DND-41 (cell line): ENCODE results near the gene PLBD1.

Source experiments
- ATAC-seq: fragments of 200-7000 bp; cut with Tn5 transposase; 3 replicates; pipeline ENCODE4 v1.9.1; 2021; ENCODE audit warnings: low read depth; ENCODE audit not compliant: insufficient read depth
- DNase-seq: peaks from one replicate; pipeline ENCODE4 v3.0.0-alpha.2; 2020
- H2AFZ ChIP-seq: 2 replicates; pipeline ENCODE4 v1.6.0; 2012; ENCODE audit warnings: low read depth, low read length
- H3K27ac ChIP-seq: 2 replicates; pipeline ENCODE4 v1.5.1; 2012; ENCODE audit warnings: low read length, inconsistent platforms
- H3K27me3 ChIP-seq: fragments of 200-600 bp; sonication (generic); 2 replicates; pipeline ENCODE4 v1.6.0; 2012; ENCODE audit warnings: low read length, mild to moderate bottlenecking, inconsistent platforms; ENCODE audit not compliant: insufficient read depth, poor library complexity
- H3K36me3 ChIP-seq: 2 replicates; pipeline ENCODE4 v1.5.1; 2012; ENCODE audit warnings: low read length, inconsistent platforms; ENCODE audit not compliant: insufficient read depth
- H3K4me1 ChIP-seq: 2 replicates; pipeline ENCODE4 v1.5.1; 2012; ENCODE audit warnings: mild to moderate bottlenecking, low read length; ENCODE audit not compliant: insufficient read depth
- H3K4me2 ChIP-seq: 2 replicates; pipeline ENCODE4 v1.6.0; 2012; ENCODE audit warnings: mild to moderate bottlenecking, moderate library complexity, low read length, inconsistent platforms; ENCODE audit not compliant: insufficient read depth
- H3K4me3 ChIP-seq, 2 experiments: fragments of 200-600 bp in 1 of 2; shearing (Covaris generic) in 1 of 2; 2 replicates each; pipeline ENCODE4 v1.5.1; 2012 to 2016; ENCODE audit warnings: inconsistent platforms in 2 of 2, low read length in 2 of 2, mild to moderate bottlenecking in 2 of 2, low read depth in 1 of 2, moderate library complexity in 1 of 2
- H3K79me2 ChIP-seq: 2 replicates; pipeline ENCODE4 v1.6.0; 2012; ENCODE audit warnings: low read length, inconsistent platforms; ENCODE audit not compliant: insufficient read depth
- H3K9ac ChIP-seq: 2 replicates; pipeline ENCODE4 v1.6.0; 2012; ENCODE audit warnings: low read depth, mild to moderate bottlenecking, inconsistent platforms, low read length, moderate library complexity
- H3K9me3 ChIP-seq: 2 replicates; pipeline ENCODE4 v1.5.1; 2012; ENCODE audit warnings: low read length, moderate library complexity, mild to moderate bottlenecking, inconsistent platforms; ENCODE audit not compliant: insufficient read depth, severe bottlenecking
- H4K20me1 ChIP-seq: 2 replicates; pipeline ENCODE4 v1.6.0; 2012; ENCODE audit warnings: low read length; ENCODE audit not compliant: insufficient read depth
- CTCF ChIP-seq: IDR thresholded peaks from 2 replicates; pipeline ENCODE4 v1.5.1; 2012; ENCODE audit warnings: borderline replicate concordance, low read length, moderate library complexity, mild to moderate bottlenecking; ENCODE audit not compliant: poor library complexity, severe bottlenecking; ENCODE audit errors: extremely low read depth
- EZH2 ChIP-seq: IDR thresholded peaks from 3 replicates; pipeline ENCODE4 v1.6.1; 2012; ENCODE audit warnings: borderline replicate concordance, low read depth, mild to moderate bottlenecking, moderate library complexity, low read length, inconsistent platforms; ENCODE audit not compliant: severe bottlenecking

The PLBD1 gene

GRCh38 chr12:14607568-14607967 is 39.9 kb upstream of the PLBD1 start:
- H3K4me2 ChIP-seq, result no peak overlapping the region
- no peak overlapping the region for H3K9ac ChIP-seq
- ATAC-seq, result no peak
- no peak overlapping the region for H2AFZ ChIP-seq
- no peaks in the 10 kb centered on the region for H3K36me3 ChIP-seq
- TF ChIP-seq EZH2 (no peak), CTCF (no peak)
- H3K27me3 ChIP-seq, result no peaks in the 10 kb centered on the region
- no peaks in the 10 kb centered on the region for H4K20me1 ChIP-seq
- DNase-seq, result no peak
- H3K27ac ChIP-seq, result no peak overlapping the region
- H3K79me2 ChIP-seq, result no peaks in the 10 kb centered on the region
- H3K4me3 ChIP-seq, result no peak overlapping the region
- peaks cover 8% of the 10 kb centered on the region for H3K4me1 ChIP-seq
- peaks cover 27% of the 10 kb centered on the region for H3K9me3 ChIP-seq

DNA sequence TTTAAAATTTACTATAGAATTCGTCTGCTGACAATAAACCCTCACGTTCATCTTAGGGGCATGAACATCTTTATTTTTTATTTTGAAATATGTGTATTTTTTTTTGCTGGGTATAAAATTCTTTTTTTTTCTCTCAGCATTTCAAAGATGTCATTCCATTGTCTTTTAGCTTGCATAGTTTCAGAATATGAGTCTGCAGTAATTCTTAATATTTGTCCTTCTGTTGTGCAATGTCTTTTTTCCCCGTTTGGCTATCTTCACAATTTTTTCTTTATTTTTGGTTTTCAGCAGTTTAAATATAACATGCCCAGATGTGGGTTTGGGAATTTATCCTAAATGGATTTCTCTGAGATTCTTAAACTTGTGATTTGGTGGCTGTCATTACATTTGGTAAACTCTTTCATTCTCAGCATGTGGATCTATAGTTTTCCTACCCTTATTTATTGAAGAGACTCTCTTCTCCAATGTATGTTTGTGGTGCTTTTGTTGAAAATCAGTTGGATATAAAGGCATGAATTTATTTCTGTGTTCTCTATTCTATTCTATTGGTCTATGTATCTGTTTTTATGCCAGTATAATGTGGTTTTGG is 37.8 kb upstream of the PLBD1 start:
- H3K4me2 ChIP-seq, result no peak overlapping the region
- H3K9ac ChIP-seq, result no peak overlapping the region
- DNase-seq (no peak), ATAC-seq (no peak)
- H2AFZ ChIP-seq, result no peak overlapping the region
- H3K27me3 ChIP-seq, result no peaks in the 10 kb centered on the region
- H3K27ac ChIP-seq, result no peak overlapping the region
- no peak overlapping the region for H3K4me3 ChIP-seq
- no peaks in the 10 kb centered on the region for H4K20me1 ChIP-seq
- H3K4me1 ChIP-seq, result no peaks in the 10 kb centered on the region
- H3K79me2 ChIP-seq, result no peaks in the 10 kb centered on the region
- peaks cover 17% of the 10 kb centered on the region for H3K9me3 ChIP-seq
- H3K36me3 ChIP-seq, result no peaks in the 10 kb centered on the region
- TF ChIP-seq CTCF (no peak), EZH2 (no peak)

GRCh38 chr12:14601692-14602478 is 34.2 kb upstream of the PLBD1 start:
- no peak for TF ChIP-seq CTCF
- no peak for TF ChIP-seq EZH2
- no peaks in the 10 kb centered on the region for H4K20me1 ChIP-seq
- DNase-seq (no peak), ATAC-seq (no peak)
- H3K4me3 ChIP-seq, result no peak overlapping the region
- no peak overlapping the region for H3K4me2 ChIP-seq
- no peak overlapping the region for H3K27ac ChIP-seq
- H3K9ac ChIP-seq, result no peak overlapping the region
- H3K9me3 ChIP-seq, result peaks cover 17% of the 10 kb centered on the region
- no peaks in the 10 kb centered on the region for H3K36me3 ChIP-seq
- no peak overlapping the region for H2AFZ ChIP-seq
- H3K79me2 ChIP-seq, result no peaks in the 10 kb centered on the region
- H3K4me1 ChIP-seq, result no peaks in the 10 kb centered on the region
- no peaks in the 10 kb centered on the region for H3K27me3 ChIP-seq
